H1 (cell line): ENCODE results near the gene LTBR. TPM values are rescaled to one million over a fixed set of nuclear protein-coding genes. Genes with fewer than 3 reads are reported as not detected.

ENCODE experiments used
- ATF3 ChIP-seq: IDR thresholded peaks from 2 replicates; pipeline ENCODE4 v1.6.1; 2011; ENCODE audit warnings: low read depth, mild to moderate bottlenecking, low read length; ENCODE audit not compliant: insufficient read depth
- BRCA1 ChIP-seq: IDR thresholded peaks from 2 replicates; pipeline ENCODE4 v1.6.1; 2012; ENCODE audit warnings: low read depth, low read length, improper control_type of control experiment
- CBX5 ChIP-seq: fragments of 300-800, 300-1000 bp; sonication (generic); IDR thresholded peaks from 2 replicates; pipeline ENCODE4 v1.7.1; 2016; ENCODE audit warnings: antibody characterized with exemption, low read length, low read depth
- CHD1 ChIP-seq: IDR thresholded peaks from 2 replicates; pipeline ENCODE4 v1.6.1; 2012; ENCODE audit warnings: low read depth, low read length, improper control_type of control experiment
- EP300 ChIP-seq, 2 experiments: IDR thresholded peaks; 1 replicate in 1 of 2; 2 replicates in 1 of 2; pipeline ENCODE4 v1.6.1; 2011 to 2012; ENCODE audit warnings: low read depth in 2 of 2, low read length in 2 of 2, mild to moderate bottlenecking in 2 of 2, borderline replicate concordance in 1 of 2, inconsistent platforms in 1 of 2, moderate library complexity in 1 of 2
- GABPA ChIP-seq: IDR thresholded peaks from 2 replicates; pipeline ENCODE4 v1.6.1; 2011; ENCODE audit warnings: mild to moderate bottlenecking, low read length, moderate library complexity, borderline replicate concordance; ENCODE audit not compliant: insufficient read depth
- GTF2F1 ChIP-seq: IDR thresholded peaks from 2 replicates; pipeline ENCODE4 v1.6.1; 2012; ENCODE audit warnings: low read depth, low read length, improper control_type of control experiment, borderline replicate concordance
- JUND ChIP-seq: IDR thresholded peaks from 2 replicates; pipeline ENCODE4 v1.6.1; 2011; ENCODE audit warnings: mild to moderate bottlenecking, improper control_type of control experiment, low read length
- KDM1A ChIP-seq: fragments of 200-600, 300-600 bp; sonication (generic); IDR thresholded peaks from 2 replicates; pipeline ENCODE4 v1.7.1; 2016; ENCODE audit warnings: mild to moderate bottlenecking, low read length, borderline replicate concordance
- PHF8 ChIP-seq: fragments of 200-600 bp; sonication (generic); conservative IDR thresholded peaks from 2 replicates; pipeline ENCODE4 v1.7.1; 2012; ENCODE audit warnings: low read depth, mild to moderate bottlenecking, inconsistent platforms, low read length, moderate library complexity
- RBBP5 ChIP-seq: IDR thresholded peaks from 2 replicates; pipeline ENCODE4 v1.7.1; 2012; ENCODE audit warnings: low read depth, mild to moderate bottlenecking, inconsistent platforms, low read length, moderate library complexity, borderline replicate concordance
- RFX5 ChIP-seq: IDR thresholded peaks from 2 replicates; pipeline ENCODE4 v1.6.1; 2011; ENCODE audit warnings: low read depth, low read length, improper control_type of control experiment, borderline replicate concordance
- RNF2 ChIP-seq: fragments of 200-900, 300-1000 bp; sonication (generic); IDR thresholded peaks from 2 replicates; pipeline ENCODE4 v1.7.1; 2016; ENCODE audit warnings: borderline replicate concordance, low read depth, mild to moderate bottlenecking, antibody characterized with exemption, low read length; ENCODE audit not compliant: poor library complexity, severe bottlenecking; ENCODE audit errors: missing control alignments
- RXRA ChIP-seq: IDR thresholded peaks from 2 replicates; pipeline ENCODE4 v1.6.1; 2011; ENCODE audit warnings: low read depth, mild to moderate bottlenecking, low read length, moderate library complexity; ENCODE audit not compliant: insufficient read depth
- SIN3A ChIP-seq, 2 experiments: IDR thresholded peaks in 1 of 2; conservative IDR thresholded peaks in 1 of 2; 2 replicates each; pipeline ENCODE4 v1.6.1; 2011 to 2012; ENCODE audit warnings: low read length in 2 of 2, improper control_type of control experiment in 1 of 2, low read depth in 1 of 2, mild to moderate bottlenecking in 1 of 2
- SP1 ChIP-seq: IDR thresholded peaks from 2 replicates; pipeline ENCODE4 v1.6.1; 2011; ENCODE audit warnings: low read depth, low read length
- SP4 ChIP-seq: IDR thresholded peaks from 2 replicates; pipeline ENCODE4 v1.6.1; 2012; ENCODE audit warnings: low read length, inconsistent platforms
- SRF ChIP-seq: IDR thresholded peaks from 2 replicates; pipeline ENCODE4 v1.6.1; 2011; ENCODE audit warnings: mild to moderate bottlenecking, low read depth, low read length, moderate library complexity
- SUZ12 ChIP-seq: fragments of 200-600 bp; sonication (generic); IDR thresholded peaks from 2 replicates; pipeline ENCODE4 v1.6.1; 2012; ENCODE audit warnings: mild to moderate bottlenecking, inconsistent platforms, low read length, moderate library complexity, mixed read lengths
- TBP ChIP-seq: IDR thresholded peaks from 2 replicates; pipeline ENCODE4 v1.6.1; 2011; ENCODE audit warnings: low read depth, low read length, improper control_type of control experiment
- TEAD4 ChIP-seq: IDR thresholded peaks from 2 replicates; pipeline ENCODE4 v1.6.1; 2012; ENCODE audit warnings: low read depth, low read length, inconsistent platforms, mixed read lengths
- YY1 ChIP-seq: IDR thresholded peaks from 2 replicates; pipeline ENCODE4 v1.6.1; 2011; ENCODE audit warnings: low read depth, mild to moderate bottlenecking, low read length
- ZNF274 ChIP-seq: IDR thresholded peaks from 2 replicates; pipeline ENCODE4 v1.7.0; 2012; ENCODE audit warnings: low read length, borderline replicate concordance; ENCODE audit errors: extremely low read depth
- polyA plus RNA-seq, 7 experiments: library from polyadenylated mRNA; depleted of rRNA in 3 of 7; stranded (reverse) in 5 of 7; unstranded in 2 of 7; fragments of >200 nt in 5 of 7; fragments of 200-250 nt in 2 of 7; gene quantifications; 1 replicate in 5 of 7; 2 replicates in 1 of 7; 4 replicates in 1 of 7; pipeline versions ENCODE4 v1.2.1 to v1.2.3, GENCODE V29; 2011 to 2013; ENCODE audit warnings: missing spikeins in 2 of 7, mixed read lengths in 2 of 7
- total RNA-seq: library from RNA; stranded (reverse); fragmentation: NEBNext Ultra II Directional; extraction: Animal tissue kit (Norgen Biotek cat#: 25700); gene quantifications from 2 replicates; pipeline ENCODE4 v1.2.1, GENCODE V29; 2021

Gene LTBR
- total and polyA plus RNA-seq, 2 of the 8 experiments (the other 6 are each of a cell fraction or from before 2014, with no cell fraction given), result 5.1 to 6.3 TPM

- TF ChIP-seq EP300 (IDR thresholded peaks at IDR 0.05; ENCODE audit: borderline replicate concordance in 1 of 2, low read depth in 2 of 2, low read length in 2 of 2), result 0 out of 3 replicates have a peak, but pooled peaks of 1 of the 2 experiments have one; percentile 22
- TF ChIP-seq YY1, result 0 out of 2 replicates have a peak, but pooled peaks have one; percentile 22
- no peak for TF ChIP-seq BRCA1
- TF ChIP-seq TBP, result no peak; the same call in 1 of the 2 replicates
- no peak for TF ChIP-seq ZNF274
- peak; percentile 61; the same call in 1 of the 2 replicates for TF ChIP-seq GABPA
- no peak for TF ChIP-seq RNF2
- TF ChIP-seq SP4, result no peak
- peak; percentile 67 for TF ChIP-seq TEAD4
- TF ChIP-seq GTF2F1, result no peak
- no peak for TF ChIP-seq CHD1
- no peak for TF ChIP-seq KDM1A
- TF ChIP-seq SIN3A (conservative IDR thresholded peaks at IDR 0.05 in 1 of 2, IDR thresholded peaks at IDR 0.05 in 1 of 2; ENCODE audit: low read depth in 1 of 2, low read length in 2 of 2), result no peak; a peak in 1 of 4 replicates
- no peak for TF ChIP-seq RBBP5
- no peak for TF ChIP-seq PHF8
- TF ChIP-seq ATF3, result no peak
- no peak for TF ChIP-seq RXRA
- no peak for TF ChIP-seq SUZ12
- peak; percentile 94 for TF ChIP-seq SP1
- TF ChIP-seq RFX5, result peak; percentile 58; the same call in 1 of the 2 replicates
- TF ChIP-seq CBX5, result no peak
- no peak for TF ChIP-seq JUND
- no peak for TF ChIP-seq SRF
Measured at GRCh38 chr12:6355491-6356373, 28.2 kb upstream of the LTBR start (continued).
